GM18517 (cell line): ENCODE results near the gene IRF7.

ENCODE experiments used
- ATAC-seq: cut with Tn5 transposase; IDR thresholded peaks from one replicate; pipeline ENCODE4 v1.9.1; 2021; ENCODE audit warnings: mild to moderate bottlenecking, moderate library complexity; ENCODE audit not compliant: unreplicated experiment

Gene IRF7

DNA sequence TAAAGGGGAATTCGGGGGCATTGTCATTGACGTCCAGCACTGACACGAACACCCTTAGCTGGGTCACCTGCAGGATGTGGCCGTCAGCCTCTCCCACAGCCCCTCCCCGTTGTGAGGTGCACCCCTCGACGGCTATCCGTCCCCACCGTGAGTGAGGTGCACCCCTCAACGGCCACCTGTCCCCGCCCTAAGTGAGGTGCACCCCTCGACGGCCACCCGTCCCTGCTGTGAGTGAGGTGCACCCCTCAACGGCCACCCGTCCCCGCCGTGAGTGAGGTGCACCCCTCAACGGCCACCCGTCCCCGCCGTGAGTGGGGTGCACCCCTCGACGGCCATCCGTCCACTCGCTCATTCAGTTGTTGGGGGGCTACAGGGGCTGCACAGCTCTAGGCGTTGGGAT is 6.1 kb upstream of the IRF7 start:
- ATAC-seq = no peak

DNA sequence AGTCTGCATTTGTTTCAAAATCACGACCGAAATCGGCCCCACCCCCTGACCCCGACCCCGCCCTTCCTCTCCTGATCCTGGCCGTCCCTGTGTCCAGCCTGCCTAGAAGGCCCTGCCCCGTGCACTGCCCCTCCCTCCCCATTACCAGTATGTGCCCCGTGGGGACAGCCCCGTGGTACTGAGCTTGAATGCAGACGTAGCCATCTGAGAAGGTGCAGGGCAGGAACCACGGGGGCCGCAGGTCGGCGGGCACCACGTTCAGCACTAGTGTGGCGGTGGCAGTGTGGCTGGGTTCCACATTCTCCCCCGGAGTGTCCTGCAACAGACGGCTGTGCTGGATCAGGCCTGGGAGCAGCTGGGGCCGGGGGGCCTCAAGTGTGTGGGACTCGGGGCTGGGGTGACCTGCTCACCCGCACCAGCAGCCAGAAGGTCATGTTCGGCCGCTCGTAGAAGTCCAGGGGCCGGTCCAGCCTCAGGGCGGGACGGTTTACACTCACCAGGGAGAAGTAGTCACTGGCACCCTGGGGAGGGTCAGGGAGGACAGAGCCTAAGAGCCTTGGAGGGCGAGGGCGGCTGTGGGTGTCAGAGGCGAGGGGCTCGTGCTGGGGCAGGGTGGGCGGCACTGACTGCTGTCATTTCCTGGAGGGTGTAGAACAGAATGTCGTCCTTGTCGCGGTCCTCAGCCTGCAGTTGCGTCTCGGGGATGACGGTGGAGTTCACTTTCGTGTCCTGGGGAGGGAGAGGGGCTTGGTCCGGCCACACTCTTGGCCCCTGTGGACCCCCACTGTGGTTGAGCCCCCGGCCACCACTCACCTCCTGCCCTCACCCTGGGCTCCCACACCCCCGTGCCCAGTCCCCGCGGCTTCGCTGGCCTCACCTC is 5.4 kb upstream of the IRF7 start:
- no peak for ATAC-seq

DNA sequence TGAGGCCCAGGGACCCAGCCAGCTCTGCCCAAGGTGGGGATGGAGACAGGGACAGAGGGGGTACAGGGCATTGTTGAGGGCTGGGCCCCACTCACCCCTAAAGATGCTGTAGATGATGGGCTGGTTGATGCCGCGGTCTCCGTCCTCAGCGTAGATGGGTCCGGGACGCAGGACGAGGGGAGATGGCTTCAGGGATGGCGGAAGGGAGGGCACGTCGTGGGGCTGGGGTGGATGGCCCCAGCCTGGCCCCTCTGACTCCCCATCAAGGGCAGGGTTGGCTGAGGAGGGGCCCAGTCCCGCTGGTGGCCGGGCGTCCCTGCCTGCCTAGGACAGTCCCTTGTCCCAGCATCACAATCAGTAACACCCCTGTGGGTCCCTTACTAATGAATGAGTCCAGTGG is 4.5 kb upstream of the IRF7 start:
- ATAC-seq = no peak

DNA sequence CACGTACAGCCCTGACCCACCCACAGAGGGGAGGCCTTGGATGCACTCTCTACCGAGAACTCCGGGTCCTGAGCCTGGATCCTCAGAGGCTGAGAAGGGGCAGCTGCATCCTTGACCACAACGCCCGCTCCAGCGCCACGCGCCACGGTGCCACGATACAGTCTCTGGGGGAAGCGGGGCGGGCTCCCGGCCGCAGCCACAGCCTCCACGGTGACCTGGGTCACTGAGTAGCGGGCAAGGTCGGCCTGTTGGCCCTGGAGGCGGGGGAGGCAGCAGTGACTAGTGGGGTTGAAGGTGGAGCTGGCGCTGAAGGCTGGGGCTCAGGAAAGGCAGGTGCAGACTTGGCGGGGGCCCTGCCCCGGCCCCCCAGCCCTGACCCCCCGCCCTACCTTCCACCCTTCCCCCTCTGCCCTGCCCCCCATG is 3.9 kb upstream of the IRF7 start:
- no peak for ATAC-seq

DNA sequence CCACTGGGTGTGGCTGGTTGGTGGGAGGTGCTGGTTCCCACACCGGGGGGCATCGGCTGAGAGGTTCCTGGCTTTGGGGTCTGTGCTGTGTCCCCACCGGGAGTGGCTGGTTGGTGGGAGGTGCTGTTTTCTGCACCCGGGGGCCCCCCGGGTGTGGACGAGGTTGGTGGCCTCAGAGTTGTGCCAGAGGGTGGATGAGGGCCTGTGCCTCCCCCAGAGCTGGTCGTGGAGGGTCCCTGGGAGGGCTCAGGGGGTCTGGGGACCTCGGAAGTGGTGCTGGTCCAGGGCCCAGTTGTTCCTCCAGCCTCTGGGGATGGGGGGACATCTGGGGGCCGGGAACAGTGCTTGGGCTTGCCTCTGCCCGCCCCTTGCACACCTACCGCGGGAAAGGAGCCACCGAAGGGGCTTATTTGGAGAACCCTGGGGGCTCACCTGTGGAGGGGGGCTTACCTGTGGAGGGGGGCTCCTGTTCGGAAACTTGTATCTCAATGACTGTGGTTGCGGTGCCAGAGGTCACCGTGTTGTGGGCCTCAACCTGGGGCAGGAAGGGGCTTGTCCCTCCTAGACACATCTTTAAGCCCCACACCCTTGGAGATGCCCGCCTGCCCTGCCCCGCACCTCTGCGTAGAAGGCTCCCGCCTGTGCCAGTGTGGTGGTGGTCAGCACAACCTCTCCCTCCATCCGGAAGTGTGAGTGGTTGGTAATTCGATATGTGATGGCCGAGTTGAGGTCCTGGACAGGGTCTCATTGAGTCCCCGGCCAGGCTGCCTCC is 3.3 kb upstream of the IRF7 start:
- ATAC-seq = no peak

DNA sequence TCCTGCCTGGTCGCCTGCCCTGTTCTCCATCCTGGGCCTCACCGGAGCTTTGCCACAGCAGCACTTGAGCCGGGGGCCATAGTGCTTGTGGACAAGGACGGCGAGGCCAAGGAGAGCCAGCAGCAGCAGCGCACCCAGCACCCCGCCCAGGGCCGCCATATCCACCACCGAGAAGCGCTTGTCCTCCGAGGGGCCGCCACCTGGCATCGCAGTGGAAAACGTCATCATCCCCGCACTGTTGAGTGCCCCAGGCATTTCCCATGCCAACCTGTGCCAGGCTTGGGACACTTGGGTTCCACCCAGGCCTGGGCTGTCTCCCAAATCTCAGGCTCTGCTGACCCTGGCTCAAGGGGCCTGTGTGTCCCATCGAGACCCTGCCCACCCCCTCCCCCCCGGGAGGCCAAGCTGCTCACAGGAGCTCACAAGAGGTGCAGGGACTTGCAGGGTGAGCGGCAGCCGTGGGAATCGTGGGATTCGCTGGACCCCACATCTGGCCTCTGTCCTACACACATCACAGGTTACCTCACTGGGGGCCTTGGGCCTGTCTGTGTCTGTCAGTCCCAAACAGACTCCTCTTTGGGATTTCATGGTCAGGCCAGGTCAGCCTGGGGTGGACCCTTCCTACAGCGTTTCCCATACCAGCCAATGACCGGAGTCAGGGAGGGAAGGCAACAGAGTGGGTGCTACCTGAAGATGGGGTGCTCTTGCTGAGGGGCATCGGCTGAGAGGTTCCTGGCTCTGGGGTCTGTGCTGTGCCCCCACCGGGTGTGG is 2.3 kb upstream of the IRF7 start:
- ATAC-seq = no peak

DNA sequence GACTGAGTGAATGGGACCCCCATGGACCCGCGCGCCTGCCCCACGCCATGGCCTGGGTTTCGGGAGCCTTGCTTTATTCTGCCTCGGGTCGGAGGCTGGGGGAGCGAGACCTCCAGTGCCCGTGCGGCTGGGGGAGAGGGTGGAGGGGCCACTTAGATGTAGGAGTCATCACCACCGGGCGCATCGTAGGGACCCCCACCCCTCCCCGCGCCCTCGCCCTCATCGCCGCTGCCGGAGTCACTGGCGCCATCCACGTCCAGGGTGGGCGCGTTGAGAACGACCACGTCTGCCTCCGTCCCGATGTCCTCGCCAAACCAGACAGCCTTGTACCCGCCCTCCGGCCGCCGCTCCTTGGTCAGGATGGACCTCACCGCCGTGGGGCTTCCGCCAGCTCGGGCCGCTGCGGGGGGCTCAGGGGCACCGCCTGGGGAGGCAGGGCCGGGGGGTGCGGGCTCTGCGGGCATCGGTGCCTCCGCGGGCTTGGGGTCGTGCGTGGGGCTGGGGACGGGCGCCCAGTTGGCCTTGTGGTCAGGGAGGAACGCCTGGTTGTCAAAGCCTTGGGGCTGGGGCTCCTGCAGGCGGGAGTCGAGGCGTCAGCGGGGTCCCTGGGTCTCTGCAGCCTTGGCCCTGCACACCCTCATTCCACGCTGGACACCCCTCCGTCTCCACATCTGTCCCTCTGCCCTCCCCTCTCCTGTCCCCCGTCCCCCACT is 1.6 kb upstream of the IRF7 start:
- no peak for ATAC-seq

DNA sequence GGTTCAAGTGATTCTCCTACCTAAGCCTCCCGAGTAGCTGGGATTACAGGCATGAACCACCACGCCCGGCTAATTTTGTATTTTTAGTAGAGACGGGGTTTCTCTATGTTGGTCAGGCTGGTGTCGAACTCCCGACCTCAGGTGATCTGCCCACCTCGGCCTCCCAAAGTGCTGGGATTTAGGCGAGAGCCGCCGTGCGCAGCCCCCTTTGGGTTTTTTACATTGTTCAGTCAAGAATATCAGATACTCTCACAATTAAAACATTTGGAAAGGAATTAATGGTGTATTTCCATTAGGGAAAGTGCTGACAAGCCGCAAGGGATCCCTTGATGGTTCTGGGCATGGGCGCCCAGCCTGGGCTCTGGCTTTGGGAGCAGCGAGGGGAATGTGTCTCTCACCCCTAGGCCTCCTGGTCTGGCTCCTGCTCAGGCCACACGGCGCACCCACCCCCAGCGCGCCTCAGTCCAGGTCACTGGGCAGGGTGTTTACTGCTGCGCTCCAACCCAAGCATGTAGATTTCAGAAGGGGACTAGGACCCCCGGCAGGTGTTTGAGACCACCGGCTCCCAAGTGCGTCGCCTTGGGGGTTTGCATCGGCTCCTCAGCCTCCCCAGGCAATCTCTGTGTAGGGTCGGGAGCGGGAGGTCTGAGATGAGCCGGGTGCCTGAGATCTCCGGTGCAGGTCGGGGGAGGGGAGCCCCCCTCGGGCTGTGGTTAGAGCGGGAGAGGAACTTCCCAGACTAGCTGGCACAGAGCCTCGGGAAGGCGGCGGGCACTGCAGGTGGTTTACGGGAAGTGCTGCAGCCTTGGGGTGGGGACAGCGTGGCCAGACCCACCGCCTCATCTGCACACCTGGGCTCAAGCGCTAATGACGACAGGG is 809 bp upstream of the IRF7 start:
- no peak for ATAC-seq

DNA sequence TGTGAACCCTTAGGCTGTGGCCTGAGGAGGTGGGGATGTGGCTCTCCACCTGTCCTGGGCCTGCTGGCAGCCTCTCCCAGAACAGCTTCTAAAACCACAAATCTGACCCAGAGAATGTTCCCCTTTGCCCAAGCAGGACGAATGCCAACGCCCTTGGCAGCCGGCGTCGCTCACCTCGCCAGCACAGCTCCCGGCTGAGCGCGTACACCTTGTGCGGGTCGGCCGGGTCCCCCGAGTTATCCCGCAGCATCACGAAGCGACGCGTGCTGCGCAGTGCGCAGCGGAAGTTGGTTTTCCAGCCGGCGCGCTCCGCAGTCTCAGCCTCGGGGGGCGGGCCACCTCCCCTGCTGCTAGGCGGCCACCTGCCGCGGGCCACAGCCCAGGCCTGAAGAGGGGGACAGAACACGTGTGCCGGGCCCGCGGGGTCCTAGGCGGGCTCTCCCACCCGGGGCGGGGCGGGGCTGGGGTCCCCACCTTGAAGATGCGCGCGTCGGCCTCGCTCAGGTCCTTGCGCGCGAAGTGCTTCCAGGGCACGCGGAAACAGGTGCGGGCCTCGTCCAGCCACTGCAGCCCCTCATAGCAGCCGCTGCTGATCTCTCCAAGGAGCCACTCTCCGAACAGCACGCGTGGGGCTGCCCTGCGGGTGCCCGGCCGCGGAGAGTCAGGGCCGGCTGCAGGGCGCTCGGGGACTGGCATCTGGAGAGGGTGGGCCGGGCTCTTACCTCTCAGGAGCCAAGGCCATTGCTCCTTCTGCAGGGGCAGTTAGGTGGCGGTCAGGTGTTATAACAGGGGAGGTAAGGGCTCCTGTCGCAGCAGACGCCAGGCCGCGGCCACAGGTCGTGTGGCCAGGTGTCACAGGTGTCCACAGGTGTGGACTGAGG is 887 bp downstream of the IRF7 start:
- ATAC-seq = peak; percentile 2

DNA sequence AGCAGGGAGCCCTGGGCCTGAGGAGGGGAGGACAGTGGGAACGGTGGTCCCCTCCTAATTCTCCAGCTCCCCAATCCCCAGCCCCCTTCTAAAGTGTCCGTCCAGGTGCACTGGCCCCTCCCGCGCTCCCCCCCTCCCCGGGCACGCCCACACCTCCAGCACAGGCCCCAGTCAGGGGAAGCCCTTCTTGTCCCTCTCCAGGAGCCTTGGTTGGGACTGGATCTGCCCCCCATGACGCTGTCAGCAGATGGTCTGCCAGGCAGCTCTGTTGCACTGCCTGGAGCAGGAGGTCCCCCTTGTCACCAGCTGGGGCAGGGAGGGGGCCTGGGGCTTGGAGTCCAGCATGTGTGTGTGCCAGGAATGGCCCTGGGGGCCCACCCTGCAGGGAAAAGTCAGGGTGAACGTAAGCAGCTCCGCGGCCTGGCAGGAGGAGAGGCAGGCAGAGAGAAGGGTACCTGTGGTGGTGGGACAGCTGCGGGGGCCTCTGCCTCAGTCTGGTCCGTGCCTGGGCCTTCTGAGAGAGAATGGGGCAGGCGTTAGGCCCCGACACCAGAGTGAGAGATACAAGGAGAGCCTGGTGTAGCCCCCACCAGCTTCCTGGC is 1.6 kb downstream of the IRF7 start:
- ATAC-seq = no peak

DNA sequence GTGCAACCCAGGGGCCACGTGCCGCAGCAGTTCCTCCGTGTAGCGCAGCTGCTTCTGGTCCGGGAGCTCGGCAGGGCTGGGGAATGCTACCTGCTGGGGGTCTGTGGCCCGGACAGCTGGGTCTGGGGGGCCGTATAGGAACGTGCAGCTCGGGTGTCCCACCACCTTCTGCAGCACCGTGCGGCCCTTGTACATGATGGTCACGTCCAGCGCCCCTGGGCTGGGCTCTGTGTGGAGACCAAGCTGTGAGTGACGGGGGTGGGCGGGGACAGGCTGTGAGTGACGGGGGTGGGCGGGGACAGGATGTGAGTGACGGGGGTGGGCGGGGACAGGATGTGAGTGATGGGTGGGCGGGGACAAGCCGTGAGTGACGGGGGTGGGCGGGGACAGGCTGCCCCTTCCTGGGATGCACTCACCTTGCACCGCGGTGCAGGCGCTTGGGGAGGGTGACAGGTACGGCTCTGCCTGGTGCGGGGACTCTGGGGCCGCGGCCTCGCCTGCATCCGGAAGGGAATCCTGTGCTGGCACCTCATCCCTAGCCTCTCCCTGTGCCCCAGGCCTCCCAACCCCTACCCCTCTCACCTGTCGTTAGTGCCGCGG is 2.3 kb downstream of the IRF7 start:
- no peak for ATAC-seq

DNA sequence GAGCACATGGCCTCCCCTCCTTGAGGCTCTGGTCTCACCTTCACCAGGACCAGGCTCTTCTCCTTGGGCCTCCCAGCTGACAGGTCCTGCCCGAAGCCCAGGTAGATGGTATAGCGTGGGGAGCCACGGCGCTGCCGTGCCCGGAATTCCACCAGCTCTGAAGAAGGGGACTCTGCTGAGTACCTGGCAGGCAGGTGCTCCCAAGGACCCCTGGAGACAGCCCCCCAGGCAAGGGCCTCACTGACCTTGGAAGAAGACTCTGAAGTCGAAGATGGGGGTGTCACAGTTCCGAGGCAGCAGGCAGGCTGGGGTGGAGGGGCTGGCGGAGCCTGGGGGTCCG is 2.8 kb downstream of the IRF7 start:
- ATAC-seq = no peak

DNA sequence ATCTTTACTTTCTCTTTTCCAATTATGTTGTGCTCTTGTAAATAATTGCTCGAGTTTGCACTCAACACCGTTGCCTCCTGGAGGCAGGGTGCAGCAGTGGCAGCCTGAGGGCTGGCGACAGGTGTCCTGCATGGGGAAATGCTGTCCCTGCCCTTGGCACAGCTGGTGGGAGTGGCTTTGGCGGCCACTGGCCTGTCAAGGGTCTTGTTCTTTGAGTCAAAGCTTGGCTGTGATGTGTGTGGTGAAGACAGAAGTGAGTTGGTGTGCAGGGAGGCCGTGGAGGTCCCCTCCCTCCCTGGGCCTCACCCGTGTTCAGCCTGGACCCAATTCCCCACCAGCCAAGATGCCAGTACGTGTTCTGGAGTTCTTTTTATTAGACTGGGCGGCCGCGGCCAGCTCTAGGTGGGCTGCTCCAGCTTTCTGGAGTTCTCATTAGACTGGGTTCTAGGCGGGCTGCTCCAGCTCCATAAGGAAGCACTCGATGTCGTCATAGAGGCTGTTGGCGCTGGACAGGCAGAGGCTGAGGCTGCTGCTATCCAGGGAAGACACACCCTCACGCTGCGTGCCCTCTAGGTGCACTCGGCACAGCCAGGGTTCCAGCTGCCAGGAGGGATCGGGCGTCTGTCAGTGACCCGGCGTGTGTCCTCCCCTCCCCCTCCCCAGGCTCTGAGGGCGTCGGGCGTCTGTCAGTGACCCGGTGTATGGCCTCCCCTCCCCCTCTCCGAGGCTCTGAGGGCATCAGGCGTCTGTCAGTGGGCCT is 3.4 kb downstream of the IRF7 start:
- ATAC-seq = no peak

DNA sequence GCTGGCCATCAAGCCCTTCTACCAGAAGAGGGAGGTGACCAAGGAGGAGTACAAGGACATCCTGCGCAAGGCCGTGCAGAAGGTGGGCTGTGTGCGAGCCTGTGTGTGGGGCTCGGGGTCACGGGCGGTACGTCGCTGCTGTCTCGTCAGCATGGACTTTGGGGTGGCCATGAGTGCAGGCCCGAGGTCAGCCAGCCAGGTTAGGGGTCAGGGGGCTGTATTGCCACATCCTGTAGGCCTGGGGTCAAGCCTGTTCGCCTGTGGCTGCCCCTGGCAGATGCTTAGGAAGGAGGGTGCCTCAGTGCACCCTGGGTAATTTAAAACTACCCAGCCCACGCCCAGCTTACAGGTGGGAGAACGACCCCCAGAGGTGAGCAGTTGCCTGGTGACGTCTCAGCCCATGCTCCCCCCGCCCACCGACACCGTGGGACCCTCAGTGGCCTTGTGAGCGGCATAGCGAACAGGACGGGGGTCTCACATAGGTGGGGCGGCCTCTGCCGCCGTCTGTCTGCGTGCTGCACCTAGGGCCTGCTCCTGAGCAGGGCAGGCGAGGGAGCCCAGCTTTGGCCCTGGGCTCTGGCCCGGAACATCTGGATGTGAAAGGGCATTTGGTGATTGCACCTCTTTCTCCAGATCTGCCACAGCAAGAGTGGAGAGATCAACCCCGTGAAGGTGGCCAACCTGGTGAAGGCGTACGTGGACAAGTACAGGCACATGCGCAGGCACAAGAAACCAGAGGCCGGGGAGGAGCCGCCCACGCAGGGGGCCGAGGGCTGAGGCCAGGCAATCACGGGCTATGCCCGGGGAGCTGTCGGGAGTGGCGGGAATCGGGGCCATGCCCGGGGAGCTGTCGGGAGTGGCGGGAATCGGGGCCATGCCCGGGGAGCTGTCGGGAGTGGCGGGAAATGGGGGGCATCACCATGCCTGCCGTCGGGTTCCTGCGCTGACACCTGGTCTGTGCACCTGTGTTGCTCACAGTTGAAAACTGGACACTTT is 4.5 kb downstream of the IRF7 start:
- ATAC-seq = no peak

DNA sequence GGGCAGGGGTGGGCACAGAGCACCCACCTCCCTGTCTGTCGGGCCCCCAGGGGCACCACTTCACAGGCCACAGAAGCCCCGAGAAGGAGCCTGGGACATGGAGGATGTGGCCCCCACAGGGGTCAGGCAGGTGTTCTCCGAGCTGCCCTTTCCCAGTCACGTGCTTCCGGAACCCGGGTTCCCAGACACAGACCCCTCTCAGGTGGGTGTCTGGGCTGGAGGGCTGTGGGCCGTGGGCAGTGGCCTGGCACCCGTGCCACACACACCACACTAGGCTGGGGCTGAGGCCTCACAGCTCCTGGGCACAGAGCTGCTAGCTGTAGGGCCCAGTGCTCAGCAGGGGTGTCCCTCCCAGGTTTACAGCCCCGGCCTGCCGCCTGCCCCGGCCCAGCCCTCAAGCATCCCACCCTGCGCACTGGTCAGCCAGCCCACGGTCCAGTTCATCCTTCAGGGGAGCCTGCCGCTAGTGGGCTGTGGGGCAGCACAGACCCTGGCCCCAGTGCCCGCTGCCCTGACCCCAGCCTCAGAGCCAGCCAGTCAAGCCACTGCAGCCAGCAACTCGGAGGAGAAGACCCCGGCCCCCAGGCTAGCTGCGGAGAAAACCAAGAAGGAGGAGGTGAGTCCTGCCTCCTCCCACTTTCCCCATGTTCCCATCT is 5.5 kb downstream of the IRF7 start:
- ATAC-seq = no peak

DNA sequence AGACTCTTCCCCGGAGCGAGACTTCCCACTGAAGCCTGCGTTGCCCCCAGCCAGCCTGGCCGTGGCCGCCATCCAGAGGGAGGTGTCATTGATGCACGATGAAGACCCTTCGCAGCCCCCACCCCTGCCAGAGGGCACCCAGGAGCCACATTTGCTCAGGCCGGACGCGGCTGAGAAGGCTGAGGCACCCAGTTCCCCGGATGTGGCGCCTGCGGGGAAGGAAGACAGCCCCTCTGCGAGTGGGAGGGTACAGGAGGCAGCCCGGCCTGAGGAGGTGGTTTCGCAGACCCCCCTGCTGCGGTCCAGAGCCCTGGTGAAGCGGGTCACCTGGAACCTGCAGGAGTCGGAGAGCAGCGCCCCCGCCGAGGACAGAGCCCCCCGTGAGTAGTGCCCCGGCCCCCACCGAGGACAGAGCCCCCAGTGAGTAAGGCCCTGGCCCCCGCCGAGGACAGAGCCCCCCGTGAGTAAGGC is 6.4 kb downstream of the IRF7 start:
- no peak for ATAC-seq
